Activated naive CD4-positive, alpha-beta T cell treated with anti-CD3 and anti-CD28 coated beads, Interleukin-2, amount 50 U/mL, for 16 hours (primary cell): ENCODE measurements around the gene CHIT1.

ENCODE experiments used
- DNase-seq: peaks from one replicate; pipeline ENCODE4 v3.0.0-alpha.2; 2020

Gene CHIT1

DNA sequence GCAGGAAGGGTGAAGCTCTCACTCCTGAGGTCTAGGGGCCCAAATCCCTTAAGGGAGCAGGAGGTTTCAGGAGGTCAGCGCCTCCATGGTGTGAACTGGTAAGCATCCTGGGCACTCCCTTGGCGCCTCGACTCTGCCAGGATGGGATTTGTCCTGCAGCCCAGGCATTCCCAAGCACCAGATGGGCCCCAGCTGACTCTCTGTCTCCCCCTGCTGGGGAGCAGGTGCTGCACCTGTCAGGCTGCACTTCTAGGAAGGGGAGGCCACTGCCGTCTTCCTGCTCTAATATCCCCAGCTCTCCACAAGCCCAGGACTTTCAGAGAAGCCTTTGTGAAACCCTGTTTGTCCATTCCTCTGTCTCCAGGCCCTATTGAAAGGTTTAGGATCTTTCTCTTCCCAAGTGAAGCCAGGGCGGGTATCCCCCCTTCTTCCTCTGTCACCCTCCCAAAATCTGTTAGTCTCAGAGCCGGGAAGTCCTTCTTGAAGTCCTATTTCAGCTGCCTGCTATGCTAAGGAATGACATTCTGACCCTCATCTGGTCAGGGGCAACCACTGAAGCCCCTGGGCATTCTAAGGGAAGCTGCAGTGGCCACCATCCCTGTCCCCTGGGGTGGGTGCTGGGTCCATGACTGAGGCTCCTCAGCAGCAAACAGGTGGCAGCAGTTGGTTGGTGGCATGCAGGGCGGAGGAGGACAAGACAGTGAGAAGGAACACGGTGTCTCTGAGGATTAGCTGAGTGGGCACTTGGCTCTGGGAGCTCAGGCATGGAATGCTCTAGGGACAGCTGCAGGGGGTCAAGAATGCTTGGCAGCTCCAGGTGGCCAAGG is 57.1 kb downstream of the CHIT1 start:
- peak; percentile 41 for DNase-seq

DNA sequence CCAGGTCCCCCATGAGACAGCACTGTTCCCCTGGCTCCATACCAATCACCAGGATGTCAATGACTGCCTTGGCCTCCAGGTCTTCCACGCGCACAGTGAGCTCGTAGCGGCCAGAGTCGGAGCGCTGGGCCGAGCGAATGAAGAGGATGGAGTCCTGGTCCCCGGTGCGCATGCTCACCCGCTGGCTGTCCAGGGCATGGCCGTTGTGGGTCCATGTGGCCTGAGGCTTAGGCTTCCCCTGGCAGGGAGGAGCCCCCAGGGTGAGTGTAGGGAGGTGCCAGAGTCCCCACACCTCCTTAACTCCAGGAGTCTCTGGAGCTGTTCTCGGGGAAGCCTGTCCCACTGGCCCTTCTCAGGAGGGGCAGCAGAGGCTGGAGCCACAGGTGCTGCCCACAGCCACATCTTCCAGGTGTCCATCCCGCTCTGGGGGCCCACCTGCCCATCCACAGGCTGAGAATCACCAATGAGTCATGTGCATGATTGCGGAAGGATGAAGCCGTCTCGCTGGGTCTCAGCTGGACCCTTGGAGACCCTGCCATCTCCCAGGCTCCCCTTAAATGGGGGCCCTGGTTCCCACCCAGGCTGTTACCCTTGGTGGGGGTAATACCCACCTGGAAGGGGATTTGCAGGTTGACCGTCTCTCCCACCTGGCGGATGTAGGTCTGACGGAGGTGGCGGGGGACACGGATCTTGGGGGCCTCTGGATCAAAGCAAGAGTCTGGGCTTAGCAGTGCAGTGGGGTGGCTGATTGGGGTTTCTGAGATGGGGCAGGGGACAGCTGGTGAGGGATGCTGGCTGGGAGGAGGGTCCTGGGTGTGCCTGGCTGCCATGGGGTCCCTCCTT is 57.9 kb downstream of the CHIT1 start:
- no peak for DNase-seq

DNA sequence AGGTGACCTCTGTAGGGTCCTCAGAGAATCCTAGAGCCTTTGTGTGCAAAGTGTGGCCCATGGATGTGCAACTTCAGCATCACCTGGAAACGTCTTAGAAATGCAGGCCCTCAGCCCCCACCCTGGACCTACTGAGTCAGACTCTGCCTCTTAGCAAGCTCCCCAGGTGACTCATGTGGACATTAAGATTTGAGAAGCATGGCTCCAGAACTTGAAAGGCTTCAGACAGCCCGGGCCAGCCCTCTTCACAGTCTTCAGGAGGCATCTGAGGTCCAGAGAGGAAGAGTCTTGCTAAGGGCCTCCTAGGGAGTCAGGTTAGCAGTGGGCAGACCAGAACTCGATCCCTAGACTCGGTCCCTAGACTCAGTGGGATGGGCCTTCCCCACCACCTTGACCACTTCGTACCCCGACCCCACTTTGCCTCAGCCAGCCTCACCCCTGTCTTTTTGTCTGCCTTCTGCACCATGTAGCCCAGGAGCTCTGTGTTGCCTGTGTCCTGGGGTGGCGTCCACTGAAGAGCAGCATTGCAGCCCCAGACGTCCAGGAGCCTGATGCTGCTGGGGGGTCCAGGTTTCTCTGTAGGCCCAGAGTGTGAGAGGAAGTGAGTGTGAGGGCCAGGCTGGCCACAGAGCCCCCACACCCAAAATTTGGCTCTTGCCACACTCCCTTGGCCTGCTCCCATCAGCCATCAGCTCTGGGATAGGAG is 58.7 kb downstream of the CHIT1 start:
- DNase-seq = no peak

DNA sequence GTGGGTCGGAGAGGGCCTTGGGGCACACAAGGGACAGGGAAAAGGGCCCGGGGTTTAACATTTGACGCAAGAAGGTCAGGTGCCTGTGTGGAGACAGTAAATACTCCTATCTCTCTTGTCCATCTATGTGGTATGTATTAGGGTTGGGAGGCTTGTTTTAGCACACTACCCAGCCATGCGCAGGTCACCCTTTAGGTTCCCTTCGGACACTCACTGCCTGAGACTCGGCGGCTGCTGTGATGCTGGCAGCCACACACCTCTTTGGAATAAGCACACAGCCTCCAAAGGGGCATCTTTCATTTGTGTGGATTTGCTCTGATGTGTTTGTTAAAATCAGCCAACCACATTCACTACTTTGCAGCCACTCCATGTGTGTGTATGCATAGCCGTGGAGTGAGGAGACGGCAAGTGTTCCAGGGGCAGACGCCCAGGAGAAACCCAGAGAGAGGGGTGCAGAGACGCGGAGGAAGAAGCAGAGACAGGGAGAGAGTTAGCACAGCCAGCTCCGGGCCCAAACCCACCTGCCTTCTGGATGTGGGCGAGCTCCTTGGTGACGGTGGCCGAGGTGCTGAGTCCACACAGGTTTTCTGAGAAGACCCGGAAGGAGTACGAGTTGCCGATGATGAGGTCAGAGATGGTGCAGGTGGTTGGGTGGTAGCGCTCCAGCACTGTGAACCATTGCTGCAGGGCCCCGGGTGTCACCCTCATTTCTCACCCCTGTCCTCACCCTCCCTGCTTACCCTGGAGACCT is 59.5 kb downstream of the CHIT1 start:
- no peak for DNase-seq

DNA sequence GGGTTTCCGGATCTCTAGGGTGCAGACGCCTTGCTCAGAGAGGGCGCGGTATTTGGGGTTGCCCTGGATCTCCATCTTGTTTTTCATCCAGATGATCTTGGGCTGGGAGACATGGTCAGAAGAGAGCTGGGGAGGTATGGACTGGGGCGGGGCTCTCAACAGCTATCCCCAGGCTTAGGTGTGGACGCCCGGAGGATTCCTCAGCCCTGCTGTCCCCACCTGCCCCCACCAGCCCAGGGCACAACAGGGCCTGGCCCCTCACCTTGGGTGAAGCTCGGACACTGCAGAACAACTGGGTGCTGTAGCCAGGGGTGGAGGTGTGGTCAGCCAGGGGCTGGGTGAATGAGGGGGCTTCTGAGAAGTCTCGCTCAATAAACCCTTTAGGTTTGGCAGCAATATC is 60.5 kb downstream of the CHIT1 start:
- DNase-seq = no peak

DNA sequence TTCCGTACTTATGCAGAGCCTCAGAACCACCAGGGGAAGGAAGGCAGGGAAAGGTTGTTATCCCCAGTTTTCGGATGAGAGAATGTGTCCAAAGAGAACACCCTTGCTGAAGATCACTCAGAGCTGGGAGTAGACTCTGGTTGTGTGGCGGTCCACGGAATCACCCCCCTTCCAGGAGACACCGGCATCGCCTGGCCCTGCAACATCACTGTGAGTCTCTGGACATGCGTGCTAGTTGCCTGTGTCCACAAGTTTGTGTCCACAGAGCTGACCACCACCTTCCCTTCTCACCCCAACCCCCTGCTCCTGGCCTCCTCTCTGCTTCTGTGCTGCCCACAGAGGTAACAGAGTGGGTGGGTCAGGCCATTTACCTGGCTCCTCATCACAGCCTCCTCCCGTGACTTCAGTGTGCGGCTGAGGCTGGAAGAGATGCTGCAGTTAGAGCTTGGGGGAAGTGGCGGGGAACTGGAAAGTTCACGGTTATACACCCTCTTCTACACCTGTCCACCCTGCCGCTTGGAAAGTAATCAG is 61.2 kb downstream of the CHIT1 start:
- no peak for DNase-seq

DNA sequence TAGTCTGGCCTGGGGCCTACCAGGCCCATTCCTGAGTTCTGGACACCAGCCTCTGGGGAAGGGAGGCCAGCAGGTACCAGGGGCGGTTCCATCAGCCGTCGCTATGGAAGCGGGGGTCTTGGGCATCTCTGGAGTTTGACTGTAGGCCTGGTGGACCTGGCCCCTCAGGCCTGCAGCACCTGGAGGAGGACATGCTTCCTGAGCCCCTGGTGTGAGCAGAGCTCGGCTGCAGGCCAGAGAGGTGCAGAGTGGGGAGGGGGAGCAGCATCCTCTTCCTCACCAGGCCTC is 61.6 kb downstream of the CHIT1 start:
- DNase-seq = no peak

DNA sequence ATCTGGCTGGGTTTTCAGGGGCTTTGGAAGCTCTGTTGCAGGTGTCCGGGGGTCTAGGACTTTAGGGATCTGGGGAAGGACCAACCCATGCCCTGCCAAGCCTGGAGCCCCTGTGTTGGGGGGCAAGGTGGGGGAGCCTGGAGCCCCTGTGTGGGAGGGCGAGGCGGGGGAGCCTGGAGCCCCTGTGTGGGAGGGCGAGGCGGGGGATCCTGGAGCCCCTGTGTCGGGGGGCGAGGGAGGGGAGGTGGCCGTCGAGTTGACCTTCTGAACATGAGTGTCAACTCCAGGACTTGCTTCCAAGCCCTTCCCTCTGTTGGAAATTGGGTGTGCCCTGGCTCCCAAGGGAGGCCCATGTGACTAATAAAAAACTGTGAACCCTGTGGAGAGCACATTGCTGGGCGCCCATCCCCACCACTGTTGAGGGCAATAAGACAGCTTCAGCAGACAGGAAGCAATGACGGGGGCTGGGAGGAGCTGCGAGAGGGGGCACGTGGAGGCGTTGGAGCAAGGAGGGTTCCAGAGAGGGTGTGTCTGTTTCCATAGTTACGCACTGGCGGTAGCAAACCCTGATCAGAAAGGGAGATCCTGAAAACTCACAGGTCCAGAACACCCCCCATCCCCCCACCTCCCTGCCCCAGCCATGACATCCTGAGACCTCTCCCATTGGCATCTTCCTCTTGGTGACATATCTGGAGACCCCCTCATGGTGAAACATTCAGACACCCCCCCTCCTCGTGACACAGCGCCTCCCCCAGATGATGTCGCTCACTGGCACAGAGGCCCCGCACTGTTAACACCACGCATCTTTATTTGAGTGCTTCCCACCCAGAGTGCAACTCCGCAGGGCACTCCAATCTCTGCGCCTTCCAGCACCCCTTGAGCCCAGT is 62.2 kb downstream of the CHIT1 start:
- no peak for DNase-seq

DNA sequence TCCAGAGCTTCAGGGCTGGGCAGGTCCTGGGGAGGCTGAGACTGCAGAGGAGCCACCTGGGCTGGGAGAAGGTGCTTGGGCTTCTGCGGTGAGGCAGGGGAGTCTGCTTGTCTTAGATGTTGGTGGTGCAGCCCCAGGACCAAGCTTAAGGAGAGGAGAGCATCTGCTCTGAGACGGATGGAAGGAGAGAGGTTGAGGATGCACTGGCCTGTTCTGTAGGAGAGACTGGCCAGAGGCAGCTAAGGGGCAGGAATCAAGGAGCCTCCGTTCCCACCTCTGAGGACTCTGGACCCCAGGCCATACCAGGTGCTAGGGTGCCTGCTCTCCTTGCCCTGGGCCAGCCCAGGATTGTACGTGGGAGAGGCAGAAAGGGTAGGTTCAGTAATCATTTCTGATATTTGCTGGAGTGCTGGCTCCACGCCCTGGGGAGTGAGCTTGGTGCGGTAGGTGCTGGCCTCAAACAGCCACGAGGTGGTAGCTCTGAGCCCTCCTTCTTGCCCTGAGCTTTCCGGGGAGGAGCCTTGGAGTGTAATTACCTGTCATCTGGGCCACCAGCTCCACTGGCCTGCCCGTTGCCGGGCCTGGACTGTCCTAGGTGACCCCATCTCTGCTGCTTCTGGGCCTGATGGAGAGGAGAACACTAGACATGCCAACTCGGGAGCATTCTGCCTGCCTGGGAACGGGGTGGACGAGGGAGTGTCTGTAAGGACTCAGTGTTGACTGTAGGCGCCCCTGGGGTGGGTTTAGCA is 63.1 kb downstream of the CHIT1 start:
- no peak for DNase-seq
